Keratinocyte (primary cell): ENCODE measurements around the gene CUL1. TPM values are rescaled to one million over a fixed set of nuclear protein-coding genes. Genes with fewer than 3 reads are reported as not detected.

Experiments used
- DNase-seq: peaks from one replicate; pipeline ENCODE4 v3.0.0-alpha.2; 2011; ENCODE audit warnings: low read depth, missing footprints, low spot score
- FAIRE-seq: peaks from 2 replicates; lab custom pipeline; 2011; peaks lifted over from hg19 to GRCh38; lab: Jason Lieb, UNC
- H2AFZ ChIP-seq: 2 replicates; pipeline ENCODE4 v1.6.0; 2012; ENCODE audit warnings: low read length, control low read depth, inconsistent platforms; ENCODE audit not compliant: control insufficient read depth
- H3K27ac ChIP-seq: 2 replicates; pipeline ENCODE4 v1.5.1; 2011; ENCODE audit warnings: low read length; ENCODE audit not compliant: control insufficient read depth, insufficient read depth
- H3K27me3 ChIP-seq: 3 replicates; pipeline ENCODE4 v1.6.0; 2011; ENCODE audit warnings: low read length; ENCODE audit not compliant: control insufficient read depth, insufficient read depth; ENCODE audit errors: extremely low read depth
- H3K36me3 ChIP-seq, 2 experiments: 2 replicates in 1 of 2; 3 replicates in 1 of 2; pipeline ENCODE4 v1.5.1; 2011; ENCODE audit warnings: low read length in 2 of 2, mild to moderate bottlenecking in 1 of 2; ENCODE audit not compliant: control insufficient read depth in 2 of 2, insufficient read depth in 2 of 2; ENCODE audit errors: extremely low read depth in 1 of 2
- H3K4me1 ChIP-seq: 3 replicates; pipeline ENCODE4 v1.5.1; 2011; ENCODE audit warnings: low read length; ENCODE audit not compliant: control insufficient read depth, insufficient read depth; ENCODE audit errors: extremely low read depth
- H3K4me2 ChIP-seq: 3 replicates; pipeline ENCODE4 v1.6.0; 2011; ENCODE audit warnings: low read depth, low read length; ENCODE audit not compliant: control insufficient read depth, insufficient read depth; ENCODE audit errors: extremely low read depth
- H3K4me3 ChIP-seq, 3 experiments: fragments of 200-600 bp in 1 of 3; sonication (generic) in 1 of 3; 2 replicates in 2 of 3; 3 replicates in 1 of 3; pipeline ENCODE4 v1.5.1; 2011 to 2016; ENCODE audit warnings: low read length in 3 of 3, mild to moderate bottlenecking in 3 of 3, control low read depth in 2 of 3, inconsistent platforms in 1 of 3, low read depth in 1 of 3, mixed read lengths in 1 of 3, mixed run types in 1 of 3, moderate library complexity in 1 of 3; ENCODE audit not compliant: control insufficient read depth in 2 of 3, insufficient read depth in 2 of 3; ENCODE audit errors: extremely low read depth in 1 of 3
- H3K79me2 ChIP-seq: 2 replicates; pipeline ENCODE4 v1.6.0; 2012; ENCODE audit warnings: low read length; ENCODE audit not compliant: control insufficient read depth, insufficient read depth
- H3K9ac ChIP-seq: 3 replicates; pipeline ENCODE4 v1.6.0; 2011; ENCODE audit warnings: low read length; ENCODE audit not compliant: control insufficient read depth, insufficient read depth; ENCODE audit errors: extremely low read depth
- H3K9me1 ChIP-seq: 3 replicates; pipeline ENCODE4 v1.6.0; 2011; ENCODE audit warnings: low read length; ENCODE audit not compliant: control insufficient read depth, insufficient read depth; ENCODE audit errors: extremely low read depth
- H3K9me3 ChIP-seq: 2 replicates; pipeline ENCODE4 v1.5.1; 2012; ENCODE audit warnings: low read depth, low read length; ENCODE audit not compliant: control insufficient read depth
- H4K20me1 ChIP-seq: 3 replicates; pipeline ENCODE4 v1.6.0; 2011; ENCODE audit warnings: low read length; ENCODE audit not compliant: control insufficient read depth, insufficient read depth; ENCODE audit errors: extremely low read depth
- EZH2 ChIP-seq: IDR thresholded peaks from one replicate; pipeline ENCODE4 v1.6.1; 2012; ENCODE audit warnings: inconsistent platforms, mild to moderate bottlenecking, low read length, moderate library complexity
- dilution Hi-C: fragments of 300-500 bp; cut with MboI; formaldehyde crosslinking; loops from one replicate; pipeline ENCODE4 v1.7.0; 2020; ENCODE audit warnings: low sequenced_read_pairs; ENCODE audit not compliant: extremely low pct_ligation_motif_present
- polyA plus RNA-seq, 5 experiments: library from polyadenylated mRNA; depleted of rRNA in 3 of 5; stranded (reverse) in 3 of 5; stranded (forward) in 1 of 5; unstranded in 1 of 5; fragments of >200 nt; gene quantifications; 1 replicate in 1 of 5; 2 replicates in 3 of 5; 3 replicates in 1 of 5; pipeline versions ENCODE4 v1.2.1 to v1.2.3, GENCODE V29; 2011 to 2012; ENCODE audit warnings: missing spikeins in 2 of 5, low read depth in 1 of 5, low replicate concordance in 1 of 5
- TF ChIP-seq, protein P1 (sequence below), 3 experiments: IDR thresholded peaks in 1 of 3; conservative IDR thresholded peaks in 1 of 3; optimal IDR thresholded peaks in 1 of 3; 2 replicates in 2 of 3; 3 replicates in 1 of 3; pipeline versions ENCODE3 to v1.5.1; 2011; ENCODE audit warnings: low read length in 3 of 3, mild to moderate bottlenecking in 3 of 3, moderate library complexity in 2 of 3, control low read depth in 1 of 3, inconsistent platforms in 1 of 3; ENCODE audit not compliant: insufficient read depth in 2 of 3; ENCODE audit errors: extremely low read depth in 1 of 3

The CUL1 gene
- polyA plus RNA-seq, 1 donor (not counting 4 experiments of a cell fraction or from before 2014, with no cell fraction given): 55.4 TPM

DNA sequence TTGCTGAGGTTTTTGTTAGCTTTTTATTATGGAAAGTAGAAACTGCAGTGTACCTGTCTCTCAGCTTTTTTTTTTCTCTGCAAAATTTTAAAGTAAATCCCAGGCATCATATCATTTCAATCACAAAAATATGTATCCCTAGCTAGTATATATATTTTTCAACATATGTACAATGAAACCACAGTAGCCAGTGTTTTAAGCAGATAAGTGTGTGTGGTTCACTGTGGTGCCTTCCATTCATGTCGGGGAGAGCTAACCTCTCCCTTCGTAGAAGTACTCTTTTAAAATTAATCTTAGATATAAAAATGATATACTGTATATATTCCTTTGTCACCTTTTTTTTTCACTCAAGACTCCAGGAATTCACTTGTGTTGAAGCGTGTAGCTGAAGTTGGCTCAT lies 22.7 kb downstream of the CUL1 start:
- no peak overlapping the region for H3K4me2 ChIP-seq
- no peak overlapping the region for H3K9ac ChIP-seq
- dilution Hi-C loops: no loop called here
- H3K27me3 ChIP-seq: no peaks in the 10 kb centered on the region
- H2AFZ ChIP-seq: no peak overlapping the region
- TF ChIP-seq, protein P1, sequence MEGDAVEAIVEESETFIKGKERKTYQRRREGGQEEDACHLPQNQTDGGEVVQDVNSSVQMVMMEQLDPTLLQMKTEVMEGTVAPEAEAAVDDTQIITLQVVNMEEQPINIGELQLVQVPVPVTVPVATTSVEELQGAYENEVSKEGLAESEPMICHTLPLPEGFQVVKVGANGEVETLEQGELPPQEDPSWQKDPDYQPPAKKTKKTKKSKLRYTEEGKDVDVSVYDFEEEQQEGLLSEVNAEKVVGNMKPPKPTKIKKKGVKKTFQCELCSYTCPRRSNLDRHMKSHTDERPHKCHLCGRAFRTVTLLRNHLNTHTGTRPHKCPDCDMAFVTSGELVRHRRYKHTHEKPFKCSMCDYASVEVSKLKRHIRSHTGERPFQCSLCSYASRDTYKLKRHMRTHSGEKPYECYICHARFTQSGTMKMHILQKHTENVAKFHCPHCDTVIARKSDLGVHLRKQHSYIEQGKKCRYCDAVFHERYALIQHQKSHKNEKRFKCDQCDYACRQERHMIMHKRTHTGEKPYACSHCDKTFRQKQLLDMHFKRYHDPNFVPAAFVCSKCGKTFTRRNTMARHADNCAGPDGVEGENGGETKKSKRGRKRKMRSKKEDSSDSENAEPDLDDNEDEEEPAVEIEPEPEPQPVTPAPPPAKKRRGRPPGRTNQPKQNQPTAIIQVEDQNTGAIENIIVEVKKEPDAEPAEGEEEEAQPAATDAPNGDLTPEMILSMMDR (optimal IDR thresholded peaks at IDR 0.05 in 1 of 3, IDR thresholded peaks at IDR 0.05 in 1 of 3, conservative IDR thresholded peaks at IDR 0.05 in 1 of 3; ENCODE audit: extremely low read depth in 1 of 3, insufficient read depth in 2 of 3, low read length in 3 of 3): no peak
- no peak for TF ChIP-seq EZH2
- peaks cover 99% of the 10 kb centered on the region for H3K79me2 ChIP-seq
- peaks cover 2% of the 10 kb centered on the region for H3K9me1 ChIP-seq
- H3K4me1 ChIP-seq: peaks cover 10% of the 10 kb centered on the region
- peaks cover 36% of the 10 kb centered on the region for H4K20me1 ChIP-seq
- H3K9me3 ChIP-seq: no peaks in the 10 kb centered on the region
- H3K27ac ChIP-seq: no peak overlapping the region
- H3K36me3 ChIP-seq: peaks cover 0 to 1% of the 10 kb centered on the region in 2 experiments
- DNase-seq (no peak), FAIRE-seq (no peak)
- H3K4me3 ChIP-seq: no peak overlapping the region

- H3K27ac ChIP-seq: no peak overlapping the region
- H3K36me3 ChIP-seq: peaks cover 0 to 1% of the 10 kb centered on the region in 2 experiments
- no peak for DNase-seq
- H4K20me1 ChIP-seq: peaks cover 26% of the 10 kb centered on the region
- no peak overlapping the region for H3K9ac ChIP-seq
- H3K27me3 ChIP-seq: no peaks in the 10 kb centered on the region
- TF ChIP-seq, protein P1 (optimal IDR thresholded peaks at IDR 0.05 in 1 of 3, IDR thresholded peaks at IDR 0.05 in 1 of 3, conservative IDR thresholded peaks at IDR 0.05 in 1 of 3; ENCODE audit: extremely low read depth in 1 of 3, insufficient read depth in 2 of 3, low read length in 3 of 3): no peak
- no peak overlapping the region for H3K4me2 ChIP-seq
- peaks cover 99% of the 10 kb centered on the region for H3K79me2 ChIP-seq
- H3K9me3 ChIP-seq: no peaks in the 10 kb centered on the region
- no peak for FAIRE-seq
- no peak overlapping the region for H3K4me3 ChIP-seq
- peaks cover 2% of the 10 kb centered on the region for H3K9me1 ChIP-seq
- dilution Hi-C loops: no loop called here
- H3K4me1 ChIP-seq: peaks cover 7% of the 10 kb centered on the region
- H2AFZ ChIP-seq: no peak overlapping the region
Observed at GRCh38 chr7:148722340-148723165, 23.9 kb downstream of the CUL1 start.
